Retinal pigment epithelial cell (primary cell): Measurements from ENCODE around the gene ABCA9.
"Not testable (repeated sequence)": the region's sequence is repeated elsewhere in the genome, so short reads cannot be mapped to it uniquely, and the experiment has no call there.

Experiments used
- DNase-seq: peaks from one replicate; pipeline ENCODE4 v3.0.0-alpha.2; 2010; ENCODE audit warnings: low read depth
- H3K4me3 ChIP-seq: 2 replicates; pipeline ENCODE4 v1.5.1; 2011; ENCODE audit warnings: mild to moderate bottlenecking, low read length, control low read depth, moderate library complexity
- TF ChIP-seq, protein P1 (sequence below): conservative IDR thresholded peaks from 2 replicates; pipeline ENCODE4 v1.5.1; 2011; ENCODE audit warnings: low read depth, low read length, control low read depth, inconsistent platforms

Gene ABCA9

DNA sequence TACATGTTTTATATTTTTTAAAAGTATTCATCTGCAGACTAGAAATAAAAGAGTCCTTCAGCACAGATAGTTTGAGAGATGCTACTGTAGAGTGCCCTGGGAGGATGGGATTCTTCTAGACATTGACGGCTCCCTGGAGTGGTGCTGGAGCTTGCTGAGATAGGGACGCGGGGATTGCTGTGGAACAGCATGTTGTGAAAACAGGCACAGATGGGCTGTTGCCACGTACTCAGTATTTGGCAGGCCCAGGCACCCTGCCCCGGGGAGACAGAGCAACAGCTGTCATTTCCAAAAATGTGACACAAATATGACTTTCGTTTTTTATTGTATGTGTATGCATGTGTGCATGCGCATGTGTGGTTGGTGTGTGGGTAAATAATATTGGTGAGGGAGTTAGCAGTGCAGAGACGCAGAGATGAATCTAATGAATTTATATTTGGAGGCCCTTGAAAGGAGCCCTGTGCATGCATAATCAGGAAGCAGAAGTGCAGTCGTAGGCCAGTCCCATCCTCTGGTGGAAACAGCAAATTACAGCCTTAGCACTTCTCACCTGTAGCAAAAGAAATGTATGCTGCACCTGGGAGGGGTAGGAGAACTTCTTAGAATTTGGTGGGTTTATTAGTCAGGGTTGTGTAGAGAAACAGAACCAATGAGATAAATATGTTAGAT lies 99.4 kb downstream of the ABCA9 start:
- TF ChIP-seq, protein P1, sequence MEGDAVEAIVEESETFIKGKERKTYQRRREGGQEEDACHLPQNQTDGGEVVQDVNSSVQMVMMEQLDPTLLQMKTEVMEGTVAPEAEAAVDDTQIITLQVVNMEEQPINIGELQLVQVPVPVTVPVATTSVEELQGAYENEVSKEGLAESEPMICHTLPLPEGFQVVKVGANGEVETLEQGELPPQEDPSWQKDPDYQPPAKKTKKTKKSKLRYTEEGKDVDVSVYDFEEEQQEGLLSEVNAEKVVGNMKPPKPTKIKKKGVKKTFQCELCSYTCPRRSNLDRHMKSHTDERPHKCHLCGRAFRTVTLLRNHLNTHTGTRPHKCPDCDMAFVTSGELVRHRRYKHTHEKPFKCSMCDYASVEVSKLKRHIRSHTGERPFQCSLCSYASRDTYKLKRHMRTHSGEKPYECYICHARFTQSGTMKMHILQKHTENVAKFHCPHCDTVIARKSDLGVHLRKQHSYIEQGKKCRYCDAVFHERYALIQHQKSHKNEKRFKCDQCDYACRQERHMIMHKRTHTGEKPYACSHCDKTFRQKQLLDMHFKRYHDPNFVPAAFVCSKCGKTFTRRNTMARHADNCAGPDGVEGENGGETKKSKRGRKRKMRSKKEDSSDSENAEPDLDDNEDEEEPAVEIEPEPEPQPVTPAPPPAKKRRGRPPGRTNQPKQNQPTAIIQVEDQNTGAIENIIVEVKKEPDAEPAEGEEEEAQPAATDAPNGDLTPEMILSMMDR: no peak
- no peak overlapping the region for H3K4me3 ChIP-seq
- no peak for DNase-seq

DNA sequence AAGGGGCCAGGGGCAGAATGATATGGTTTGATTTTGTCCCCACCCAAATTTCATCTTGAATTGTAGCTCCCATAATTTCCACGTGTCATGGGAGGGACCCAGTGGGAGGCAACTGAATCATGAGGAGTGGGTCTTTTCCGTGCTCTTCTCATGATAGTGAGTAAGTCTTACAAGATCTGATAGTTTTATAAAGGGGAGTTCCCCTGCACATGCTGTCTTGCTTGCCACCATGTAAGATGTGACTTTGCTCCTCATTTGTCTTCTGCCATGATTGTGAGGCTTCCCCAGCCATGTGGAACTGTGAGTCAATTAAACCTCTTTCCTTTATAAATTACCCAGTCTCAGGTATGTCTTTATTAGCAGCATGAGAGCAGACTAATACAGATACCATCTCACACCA lies 101.6 kb downstream of the ABCA9 start:
- DNase-seq, H3K4me3 ChIP-seq: not testable (repeated sequence)

DNA sequence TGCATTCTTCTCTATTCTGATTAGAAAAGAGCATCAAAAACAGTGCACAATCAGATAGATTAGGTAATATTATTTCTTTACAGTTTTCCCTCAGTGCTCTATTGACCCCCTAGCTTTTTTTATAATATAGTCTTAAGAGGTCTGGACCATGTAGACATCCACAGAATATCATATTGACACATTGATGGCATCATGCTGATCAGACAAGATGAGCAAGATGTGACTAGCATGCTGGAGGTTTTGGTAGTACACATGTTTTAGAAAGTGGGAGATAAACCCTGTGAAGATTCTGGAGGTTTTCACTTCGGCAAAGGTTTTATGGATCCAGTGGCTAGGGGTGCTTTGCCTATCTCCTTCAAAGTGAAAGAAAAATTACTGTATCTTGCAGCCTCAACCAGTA lies 102.8 kb downstream of the ABCA9 start:
- TF ChIP-seq, protein P1: no peak
- DNase-seq: no peak
- no peak overlapping the region for H3K4me3 ChIP-seq

DNA sequence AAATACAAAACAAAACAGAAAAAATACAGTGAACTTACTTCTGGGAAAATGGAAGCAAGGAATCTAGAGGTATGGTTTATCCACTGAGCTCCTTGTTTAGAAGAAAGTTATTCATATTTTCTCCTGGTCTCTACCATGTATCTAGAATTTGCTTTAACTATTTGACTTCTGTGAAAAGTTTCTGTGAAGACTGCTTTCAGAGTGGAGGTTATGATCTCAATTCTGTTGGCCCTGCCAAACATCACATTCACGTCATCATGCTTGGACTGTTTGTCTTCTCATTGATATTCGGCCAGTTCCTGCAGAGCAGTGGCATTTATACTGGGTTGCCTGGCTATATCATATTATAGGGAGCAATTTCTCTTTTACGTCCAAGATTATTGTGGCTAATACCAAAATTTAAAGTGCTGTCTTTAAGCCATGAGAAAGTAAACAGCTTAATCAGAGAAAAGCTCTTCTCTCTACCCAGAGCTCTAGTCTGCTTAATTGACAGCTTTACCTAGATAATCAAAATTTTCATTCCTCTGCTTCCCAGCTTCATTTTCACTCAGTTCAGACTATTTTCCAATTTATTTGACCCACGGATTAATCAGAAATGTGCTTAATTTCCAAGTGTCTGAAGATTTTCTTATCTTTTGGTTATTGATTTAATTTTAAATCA lies 105.4 kb downstream of the ABCA9 start, which contains the start of gene ABCA8:
TSS of gene ABCA8 (minus strand) at position 212 of the 661 bp plus-strand sequence. CDS start 13,358 bp downstream, outside the sequence.
- TF ChIP-seq, protein P1: no peak
- no peak for DNase-seq
- no peak within 1 kb of the TSS for H3K4me3 ChIP-seq

DNA sequence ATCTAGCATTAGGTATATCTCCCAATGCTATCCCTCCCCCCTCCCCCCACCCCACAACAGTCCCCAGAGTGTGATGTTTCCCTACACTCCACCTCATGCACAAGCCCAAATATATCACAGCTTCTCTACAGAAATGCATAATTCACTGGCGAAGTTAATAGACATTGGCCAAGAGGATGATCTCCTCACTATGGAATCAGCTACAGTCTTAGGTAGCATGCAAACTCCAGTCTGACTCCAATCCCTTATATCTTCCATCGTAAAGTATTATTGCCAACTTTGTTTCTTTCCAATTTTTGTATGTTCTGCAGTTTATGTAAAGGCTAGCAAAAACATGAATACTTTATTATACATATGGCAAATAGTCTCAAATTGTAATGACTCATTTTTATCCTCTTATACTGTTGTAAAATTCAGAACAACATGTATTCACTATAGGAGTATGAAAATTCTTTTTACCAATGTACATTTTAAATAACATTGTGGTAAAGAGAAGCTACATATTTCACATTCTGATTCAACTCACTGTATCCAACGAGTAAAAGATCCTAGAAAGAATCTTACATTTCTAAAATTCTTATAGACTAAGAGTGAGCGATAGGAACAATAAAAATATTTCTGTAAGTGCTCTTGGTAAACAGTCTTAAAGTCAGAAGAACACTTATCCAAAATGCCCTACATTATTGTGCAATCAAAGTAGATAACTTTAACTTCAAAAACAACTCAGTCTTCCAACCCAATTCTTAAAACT lies 106.4 kb downstream of the ABCA9 start:
- TF ChIP-seq, protein P1: no peak
- H3K4me3 ChIP-seq: no peak overlapping the region
- no peak for DNase-seq

DNA sequence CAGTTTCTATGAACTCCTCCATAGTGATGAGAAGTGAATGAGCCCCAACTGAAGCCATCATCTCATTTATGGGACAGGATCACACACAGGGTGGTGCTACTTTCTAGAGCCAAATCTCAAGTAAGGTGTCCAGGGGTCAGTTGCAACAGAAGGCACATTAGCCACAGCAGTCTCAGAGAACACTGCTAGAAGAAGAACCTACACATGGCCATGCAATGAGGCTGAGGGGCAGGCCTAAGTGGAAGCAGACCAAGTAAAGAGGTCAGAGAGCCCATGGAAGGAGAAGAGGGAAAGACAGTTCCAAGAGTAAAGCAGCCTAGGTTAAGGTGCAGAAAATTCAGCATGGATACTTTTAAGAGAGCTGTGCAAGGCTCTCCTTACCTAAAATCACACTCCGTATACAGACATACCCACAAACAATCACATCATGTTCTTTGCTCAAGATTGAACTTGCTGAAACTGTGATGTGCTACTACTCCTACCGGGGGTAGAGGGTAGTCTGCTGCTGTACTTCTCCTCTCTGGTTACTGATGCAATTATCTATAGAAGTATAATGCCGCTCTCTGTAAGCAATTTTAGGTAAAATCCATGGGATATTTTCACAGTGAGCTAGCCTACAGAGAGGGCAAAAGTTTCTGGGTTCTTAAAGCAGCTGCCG lies 107.3 kb downstream of the ABCA9 start:
- TF ChIP-seq, protein P1: no peak
- DNase-seq: no peak
- no peak overlapping the region for H3K4me3 ChIP-seq

DNA sequence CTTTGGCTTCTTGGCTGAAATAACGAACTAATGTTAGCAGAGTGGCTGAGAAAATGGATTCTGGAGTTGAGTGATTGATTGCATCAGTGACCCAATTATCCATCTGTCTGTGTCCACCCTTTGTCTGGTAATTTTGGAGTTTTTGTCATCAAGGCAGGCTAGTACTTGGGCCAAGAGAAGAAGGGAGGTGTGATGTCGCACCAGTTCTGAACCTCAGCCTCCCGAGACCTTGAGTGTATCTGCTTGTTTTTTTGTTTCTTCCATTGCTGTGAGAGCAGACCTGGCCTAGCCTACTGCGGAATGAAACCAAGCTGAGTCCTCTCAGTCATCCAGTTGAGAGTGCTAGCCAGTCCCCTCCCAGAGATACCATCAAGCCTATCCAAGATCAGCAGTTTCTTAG lies 110.0 kb downstream of the ABCA9 start:
- no peak for DNase-seq
- H3K4me3 ChIP-seq: no peak overlapping the region
- TF ChIP-seq, protein P1: no peak

DNA sequence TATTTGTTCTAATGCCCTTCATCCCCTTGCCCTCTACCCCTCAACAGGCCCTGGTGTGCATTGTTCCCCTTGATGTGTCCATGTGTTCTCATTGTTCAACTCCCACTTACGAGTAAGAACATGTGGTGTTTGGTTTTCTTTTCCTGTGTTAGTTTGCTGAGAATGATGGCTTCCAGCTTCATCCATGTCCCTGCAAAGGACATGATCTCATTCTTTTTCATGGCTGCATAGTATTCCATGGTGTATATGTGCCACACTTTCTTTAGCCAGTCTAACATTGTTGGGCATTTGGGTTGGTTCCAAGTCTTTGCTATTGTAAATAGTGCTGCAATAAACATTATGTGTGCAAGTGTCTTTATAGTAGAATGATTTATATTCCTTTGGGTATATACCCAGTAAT lies 112.9 kb downstream of the ABCA9 start:
- not testable (repeated sequence) for H3K4me3 ChIP-seq, DNase-seq
